Caco-2 (cell line): ENCODE results near the gene PTAFR. TPM values are rescaled to one million over a fixed set of nuclear protein-coding genes. Genes with fewer than 3 reads are reported as not detected.
"Not testable (repeated sequence)": the region's sequence is repeated elsewhere in the genome, so short reads cannot be mapped to it uniquely, and the experiment has no call there.

ENCODE experiments used
- BruUV-seq: library from RNA; stranded (reverse); fragments of 400-500 nt; replicated peaks from 2 replicates; lab custom pipeline; 2021; lab: Mats Ljungman, UMichigan
- CTCF ChIA-PET: fragments of 300-600 bp; sonication (Branson Sonifier 250); formaldehyde crosslinking; loops from one replicate; lab custom pipeline; 2022; ENCODE audit warnings: antibody characterized with exemption; lab: Charles Lee
- POLR2A ChIA-PET: fragments of 300-600 bp; sonication (Branson Sonifier 250); formaldehyde crosslinking; loops from one replicate; lab custom pipeline; 2022; ENCODE audit warnings: antibody characterized with exemption; lab: Charles Lee
- DNase-seq, 2 experiments: peaks; one replicate each; pipeline versions ENCODE4 v3.0.0 to v3.0.0-alpha.2; 2020 to 2022
- H3K27me3 ChIP-seq: replicated peaks from 2 replicates; pipeline ENCODE4 v1.6.0; 2011; ENCODE audit warnings: low read length; ENCODE audit not compliant: control insufficient read depth, insufficient read depth
- H3K36me3 ChIP-seq: 2 replicates; pipeline ENCODE4 v1.5.1; 2011; ENCODE audit warnings: low read length; ENCODE audit not compliant: control insufficient read depth, insufficient read depth
- H3K4me1 ChIP-seq: fragments of 250-450 bp; sonication (Bioruptor Pico); 2 replicates; pipeline ENCODE4 v1.5.1; 2020; ENCODE audit warnings: mild to moderate bottlenecking
- H3K4me3 ChIP-seq: 2 replicates; pipeline ENCODE4 v1.5.1; 2011; ENCODE audit warnings: low read depth, mild to moderate bottlenecking, control low read depth, low read length
- H3K9me3 ChIP-seq: fragments of 250-450 bp; sonication (Bioruptor Pico); 2 replicates; pipeline ENCODE4 v1.5.1; 2020; ENCODE audit warnings: mild to moderate bottlenecking, moderate library complexity
- H3K27ac Mint-ChIP-seq: one replicate; pipeline ENCODE4 v1.8.0; 2022; ENCODE audit warnings: mixed read lengths; ENCODE audit not compliant: unreplicated experiment
- H3K27me3 Mint-ChIP-seq: one replicate; pipeline ENCODE4 v1.8.0; 2022; ENCODE audit warnings: mixed read lengths; ENCODE audit not compliant: insufficient read depth, unreplicated experiment
- H3K36me3 Mint-ChIP-seq: one replicate; pipeline ENCODE4 v1.8.0; 2022; ENCODE audit warnings: mild to moderate bottlenecking, mixed read lengths; ENCODE audit not compliant: insufficient read depth, unreplicated experiment
- H3K4me1 Mint-ChIP-seq: one replicate; pipeline ENCODE4 v1.8.0; 2022; ENCODE audit warnings: low read depth, mixed read lengths; ENCODE audit not compliant: unreplicated experiment
- H3K4me3 Mint-ChIP-seq: one replicate; pipeline ENCODE4 v1.8.0; 2022; ENCODE audit warnings: mild to moderate bottlenecking, moderate library complexity, mixed read lengths; ENCODE audit not compliant: unreplicated experiment
- H3K9me3 Mint-ChIP-seq: one replicate; pipeline ENCODE4 v1.8.0; 2022; ENCODE audit warnings: mixed read lengths; ENCODE audit not compliant: unreplicated experiment
- CTCF ChIP-seq, 2 experiments: fragments of 200-600 bp in 1 of 2; IDR thresholded peaks; 1 replicate in 1 of 2; 2 replicates in 1 of 2; pipeline versions ENCODE4 v1.5.1 to v1.8.0; 2011 to 2022; ENCODE audit warnings: antibody characterized with exemption in 1 of 2, control low read depth in 1 of 2, inconsistent platforms in 1 of 2, low read depth in 1 of 2, low read length in 1 of 2, mild to moderate bottlenecking in 1 of 2, moderate library complexity in 1 of 2; ENCODE audit not compliant: insufficient read depth in 1 of 2, severe bottlenecking in 1 of 2, unreplicated experiment in 1 of 2
- intact Hi-C: fragments of 100-400 bp; cut with micrococcal nuclease; formaldehyde crosslinking; loops from one replicate; pipeline ENCODE4 v1.10.0; 2022; ENCODE audit not compliant: unreplicated experiment
- total RNA-seq: library from RNA; stranded (reverse); gene quantifications from 2 replicates; pipeline ENCODE4 v1.2.3, GENCODE V29; 2022

Gene PTAFR
- total RNA-seq, 1 experiment from 2014 or later, result 0.32 TPM

GRCh38 chr1:28141685-28142084 is 34.8 kb downstream of the PTAFR start:
- CTCF ChIA-PET, result no interaction called here
- Mint-ChIP-seq H3K4me3 (no peak overlapping the region), H3K36me3 (no peaks in the 10 kb centered on the region), H3K27me3 (no peaks in the 10 kb centered on the region), H3K27ac (no peak overlapping the region), H3K4me1 (no peaks in the 10 kb centered on the region), H3K9me3 (no peaks in the 10 kb centered on the region)
- no TSS peak for BruUV-seq
- no peak for DNase-seq
- no peak for TF ChIP-seq CTCF (IDR thresholded peaks at IDR 0.05; ENCODE audit: insufficient read depth in 1 of 2, low read depth in 1 of 2, low read length in 1 of 2, severe bottlenecking in 1 of 2, unreplicated experiment in 1 of 2)
- no peak overlapping the region for H3K4me3 ChIP-seq
- intact Hi-C loops, result no loop called here
- H3K27me3 ChIP-seq, result no peaks in the 10 kb centered on the region
- H3K4me1 ChIP-seq, result no peaks in the 10 kb centered on the region
- no peaks in the 10 kb centered on the region for H3K9me3 ChIP-seq
- POLR2A ChIA-PET, result no interaction called here
- H3K36me3 ChIP-seq, result no peaks in the 10 kb centered on the region

GRCh38 chr1:28139866-28140265 is 36.6 kb downstream of the PTAFR start:
- H3K27me3 Mint-ChIP-seq, H3K9me3 Mint-ChIP-seq, H3K4me3 Mint-ChIP-seq, H3K4me1 ChIP-seq, BruUV-seq, DNase-seq, POLR2A ChIA-PET, H3K4me3 ChIP-seq, H3K4me1 Mint-ChIP-seq, H3K27me3 ChIP-seq, H3K27ac Mint-ChIP-seq, H3K36me3 ChIP-seq, intact Hi-C loops, H3K36me3 Mint-ChIP-seq, H3K9me3 ChIP-seq, CTCF ChIA-PET: not testable (repeated sequence)

- no peaks in the 10 kb centered on the region for H3K36me3 ChIP-seq
- no peak overlapping the region for H3K4me3 Mint-ChIP-seq
- no TSS peak for BruUV-seq
- ChIA-PET POLR2A (no interaction called here), CTCF (no interaction called here)
- H3K27me3 ChIP-seq, result no peaks in the 10 kb centered on the region
- no peaks in the 10 kb centered on the region for H3K4me1 Mint-ChIP-seq
- no peaks in the 10 kb centered on the region for H3K4me1 ChIP-seq
- H3K9me3 ChIP-seq, result no peaks in the 10 kb centered on the region
- TF ChIP-seq CTCF (IDR thresholded peaks at IDR 0.05; ENCODE audit: insufficient read depth in 1 of 2, low read depth in 1 of 2, low read length in 1 of 2, severe bottlenecking in 1 of 2, unreplicated experiment in 1 of 2), result no peak
- intact Hi-C loops, result no loop called here
- no peak for DNase-seq
- no peaks in the 10 kb centered on the region for H3K36me3 Mint-ChIP-seq
- no peaks in the 10 kb centered on the region for H3K9me3 Mint-ChIP-seq
- no peak overlapping the region for H3K27ac Mint-ChIP-seq
- H3K4me3 ChIP-seq, result no peak overlapping the region
- H3K27me3 Mint-ChIP-seq, result no peaks in the 10 kb centered on the region
Observed at GRCh38 chr1:28139025-28139712, 37.3 kb downstream of the PTAFR start.
